Measurements from ENCODE around the gene CPE.

The CPE gene

GRCh38 chr4:165394275-165394674, 15.5 kb downstream of the CPE start:
- Histone ChIP-seq H3K36me3 (ENCODE audit: control insufficient read depth, insufficient read depth, low read length) (no peaks in the 10 kb centered on the region), H3K27me3 (replicated peaks; ENCODE audit: control insufficient read depth, insufficient read depth, low read length) (no peaks in the 10 kb centered on the region; the same call in 1 of the 2 replicates), H3K4me3 (replicated peaks; ENCODE audit: low read depth, low read length) (no peak overlapping the region)
- no peak for TF ChIP-seq CTCF (IDR thresholded peaks at IDR 0.05; ENCODE audit: insufficient read depth, low read length, poor library complexity, severe bottlenecking)
- no peak for DNase-seq (ENCODE audit: extremely low read depth, insufficient read length)

GRCh38 chr4:165398570-165398969, 19.8 kb downstream of the CPE start:
- Histone ChIP-seq H3K36me3 (ENCODE audit: control insufficient read depth, insufficient read depth, low read length) (no peaks in the 10 kb centered on the region), H3K4me3 (replicated peaks; ENCODE audit: low read depth, low read length) (no peak overlapping the region), H3K27me3 (replicated peaks; ENCODE audit: control insufficient read depth, insufficient read depth, low read length) (no peaks in the 10 kb centered on the region; the same call in 1 of the 2 replicates)
- no peak for DNase-seq (ENCODE audit: extremely low read depth, insufficient read length)
- TF ChIP-seq CTCF (IDR thresholded peaks at IDR 0.05; ENCODE audit: insufficient read depth, low read length, poor library complexity, severe bottlenecking), result no peak

- no peak for DNase-seq (ENCODE audit: extremely low read depth, insufficient read length)
- TF ChIP-seq CTCF (IDR thresholded peaks at IDR 0.05; ENCODE audit: insufficient read depth, low read length, poor library complexity, severe bottlenecking), result no peak
Observed at GRCh38 chr4:165402375-165402774, 23.6 kb downstream of the CPE start.

GRCh38 chr4:165403048-165403447, 24.2 kb downstream of the CPE start:
- no peak for TF ChIP-seq CTCF (IDR thresholded peaks at IDR 0.05; ENCODE audit: insufficient read depth, low read length, poor library complexity, severe bottlenecking)
- no peaks in the 10 kb centered on the region for H3K27me3 ChIP-seq (replicated peaks; ENCODE audit: control insufficient read depth, insufficient read depth, low read length)
- DNase-seq (ENCODE audit: extremely low read depth, insufficient read length), result no peak
- H3K36me3 ChIP-seq (ENCODE audit: control insufficient read depth, insufficient read depth, low read length), result no peaks in the 10 kb centered on the region
- H3K4me3 ChIP-seq (replicated peaks; ENCODE audit: low read depth, low read length), result no peak overlapping the region

More at GRCh38 chr4:165402375-165402774, 23.6 kb downstream of the CPE start:
- no peak overlapping the region for H3K4me3 ChIP-seq (replicated peaks; ENCODE audit: low read depth, low read length)
- no peaks in the 10 kb centered on the region for H3K27me3 ChIP-seq (replicated peaks; ENCODE audit: control insufficient read depth, insufficient read depth, low read length)
- no peaks in the 10 kb centered on the region for H3K36me3 ChIP-seq (ENCODE audit: control insufficient read depth, insufficient read depth, low read length)

- no peak overlapping the region for H3K4me3 ChIP-seq (replicated peaks; ENCODE audit: low read depth, low read length)
Observed at GRCh38 chr4:165403637-165404036, 24.8 kb downstream of the CPE start.

More at GRCh38 chr4:165403637-165404036, 24.8 kb downstream of the CPE start:
- no peak for TF ChIP-seq CTCF (IDR thresholded peaks at IDR 0.05; ENCODE audit: insufficient read depth, low read length, poor library complexity, severe bottlenecking)
- Histone ChIP-seq H3K27me3 (replicated peaks; ENCODE audit: control insufficient read depth, insufficient read depth, low read length) (no peaks in the 10 kb centered on the region), H3K36me3 (ENCODE audit: control insufficient read depth, insufficient read depth, low read length) (no peaks in the 10 kb centered on the region)
- no peak for DNase-seq (ENCODE audit: extremely low read depth, insufficient read length)
